HT-29 (cell line): ENCODE results near the gene AWAT2. TPM values are rescaled to one million over a fixed set of nuclear protein-coding genes. Genes with fewer than 3 reads are reported as not detected.
"Not testable (repeated sequence)": the region's sequence is repeated elsewhere in the genome, so short reads cannot be mapped to it uniquely, and the experiment has no call there.

ENCODE experiments used
- DNase-seq: peaks from one replicate; pipeline ENCODE4 v3.0.0-alpha.2; 2015; ENCODE audit warnings: low spot score
- small RNA-seq: library from RNA; depleted of rRNA; stranded (forward); fragments of <200 nt; gene quantifications from one replicate; pipeline ENCODE3, GENCODE V24; 2014
- total RNA-seq: library from RNA; depleted of rRNA; stranded (reverse); fragments of >200 nt; shearing (Covaris generic); gene quantifications from 2 replicates; pipeline ENCODE4 v1.2.3, GENCODE V29; 2014; rRNA removed

Gene AWAT2
- total RNA-seq, 1 experiment from 2014 or later, result not detected

DNA sequence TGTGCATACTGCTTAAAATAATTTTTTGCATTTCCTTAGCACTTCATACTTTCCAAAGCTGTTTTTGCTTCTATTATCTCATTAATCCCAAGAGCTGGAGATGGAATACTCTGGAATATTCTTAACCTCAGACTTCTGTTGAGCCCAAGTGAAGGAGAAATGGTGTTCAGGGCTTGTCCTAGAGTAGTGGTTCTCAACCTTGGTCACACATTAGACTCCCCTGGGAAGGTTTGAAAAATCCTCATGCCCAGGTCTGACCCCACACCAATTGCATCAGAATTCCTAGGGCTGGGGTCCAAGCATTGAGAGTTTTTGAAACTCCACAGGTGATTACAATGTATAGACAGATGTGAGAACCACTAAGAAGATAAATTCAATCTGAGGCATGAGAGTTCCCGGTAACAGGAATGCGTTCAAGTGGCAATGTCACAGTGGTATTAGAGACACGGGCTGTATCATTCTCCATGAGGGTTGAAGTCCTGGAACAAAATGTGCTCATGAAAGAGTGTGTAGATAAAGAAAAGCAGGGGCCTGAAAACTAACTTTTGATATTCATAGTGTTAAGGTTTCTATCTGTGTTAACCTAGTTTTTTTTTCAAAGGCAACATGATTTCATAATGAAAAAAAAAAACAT is 47.9 kb downstream of the AWAT2 start:
- DNase-seq, result no peak

DNA sequence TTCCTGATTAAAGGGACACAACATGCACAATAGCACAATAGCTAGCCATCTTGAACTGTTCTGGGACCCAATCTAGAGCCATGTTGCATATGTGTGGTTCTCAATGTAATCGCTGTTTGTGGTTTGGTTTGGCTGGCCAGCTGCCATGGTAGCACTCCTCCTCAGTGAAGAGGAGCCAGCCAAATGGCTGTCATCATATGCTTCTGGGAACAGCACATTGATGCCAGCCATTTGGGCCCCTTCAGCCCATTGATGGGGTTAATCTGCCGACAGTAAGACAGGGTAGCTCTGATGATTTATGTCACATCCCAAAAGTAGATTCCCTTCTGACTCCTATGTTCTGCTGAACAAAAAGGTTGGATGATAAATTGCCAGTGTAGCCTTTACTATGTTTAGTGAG is 48.5 kb downstream of the AWAT2 start:
- DNase-seq, result no peak

DNA sequence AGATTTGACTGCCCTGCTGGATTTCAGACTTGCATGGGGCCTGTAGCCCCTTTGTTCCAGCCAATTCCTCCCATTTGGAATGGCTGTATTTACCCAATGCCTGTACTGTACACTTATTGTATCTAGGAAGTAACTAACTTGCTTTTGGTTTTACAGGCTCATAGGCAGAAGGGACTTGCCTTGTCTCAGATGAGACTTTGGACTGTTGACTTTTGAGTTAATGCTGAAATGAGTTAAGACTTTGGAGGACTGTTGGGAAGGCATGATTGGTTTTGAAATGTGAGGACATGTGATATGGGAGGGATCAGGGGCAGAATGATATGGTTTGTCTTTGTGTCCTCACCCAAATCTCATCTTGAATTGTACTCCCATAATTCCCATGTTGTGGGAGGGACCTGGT is 51.4 kb downstream of the AWAT2 start:
- DNase-seq, result not testable (repeated sequence)

DNA sequence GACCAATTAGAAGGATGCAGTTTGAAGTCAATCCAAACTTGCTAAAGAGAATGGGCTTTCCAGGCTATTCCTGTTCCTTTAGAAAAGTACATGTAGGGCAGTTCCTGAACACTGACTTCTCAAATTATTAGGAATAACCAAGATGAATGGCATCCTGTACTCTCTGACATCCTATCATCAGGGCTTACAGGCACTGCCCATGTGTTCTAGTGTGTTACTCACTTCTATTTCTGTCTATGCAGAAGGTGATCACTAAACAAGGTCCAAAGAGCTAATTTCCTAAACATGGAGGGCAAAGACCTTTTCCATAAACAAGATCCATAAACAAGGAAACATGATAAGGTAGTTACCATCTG is 53.6 kb downstream of the AWAT2 start:
- DNase-seq, result no peak

DNA sequence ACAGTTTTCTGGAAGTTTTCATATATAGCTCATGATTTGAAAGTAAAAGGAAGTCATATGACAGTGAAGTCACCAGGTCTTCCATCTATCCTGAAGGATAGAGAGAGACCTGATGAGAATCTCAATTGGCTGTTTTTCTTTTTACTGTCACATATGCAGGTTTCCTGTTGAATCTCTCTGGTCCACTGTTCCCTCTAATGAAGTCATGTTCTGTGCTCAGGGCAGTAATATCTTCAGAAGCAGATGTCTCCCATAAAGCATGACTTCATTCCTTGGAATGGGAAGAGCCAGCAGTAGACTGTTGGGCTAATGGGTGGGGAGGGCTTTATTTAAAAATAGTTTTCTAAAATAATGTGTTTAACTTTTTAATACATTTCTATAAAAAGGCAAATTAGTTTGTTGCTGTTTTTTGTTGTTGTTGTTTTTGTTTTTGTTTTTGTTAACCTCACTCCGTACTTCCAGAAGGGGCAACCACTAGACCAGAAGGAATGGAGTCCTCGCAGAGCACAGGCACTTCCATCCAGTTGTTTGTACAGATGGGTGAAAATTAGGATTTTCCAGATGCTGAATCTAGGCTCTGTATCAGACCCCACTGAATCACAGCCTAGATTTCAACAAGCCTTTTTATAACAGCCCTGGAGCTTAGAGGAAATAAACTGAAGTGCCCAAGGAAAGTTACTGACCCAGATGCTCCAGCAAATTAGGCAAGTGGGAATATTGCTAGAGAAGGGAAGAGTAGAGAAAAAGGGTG is 54.2 kb downstream of the AWAT2 start:
- no peak for DNase-seq

DNA sequence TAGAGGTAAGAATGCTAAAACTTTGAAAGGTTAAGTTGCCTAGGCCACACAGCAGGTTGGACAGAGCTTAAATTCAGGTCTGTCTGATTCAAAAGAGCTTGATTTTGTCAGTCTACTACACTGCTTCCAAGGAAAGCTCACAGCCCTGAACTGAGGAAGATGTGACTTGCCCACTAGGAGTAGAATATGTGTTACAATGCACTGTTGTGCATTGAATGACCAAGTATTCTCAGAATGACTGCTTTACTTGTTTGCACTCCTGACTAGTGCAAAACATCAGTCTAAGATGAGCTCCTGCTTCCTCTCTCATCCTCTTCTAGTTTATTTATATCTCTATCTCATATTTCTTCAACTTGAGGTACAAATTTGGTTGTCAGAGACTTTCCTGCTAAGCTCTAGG is 56.2 kb downstream of the AWAT2 start:
- DNase-seq, result no peak

DNA sequence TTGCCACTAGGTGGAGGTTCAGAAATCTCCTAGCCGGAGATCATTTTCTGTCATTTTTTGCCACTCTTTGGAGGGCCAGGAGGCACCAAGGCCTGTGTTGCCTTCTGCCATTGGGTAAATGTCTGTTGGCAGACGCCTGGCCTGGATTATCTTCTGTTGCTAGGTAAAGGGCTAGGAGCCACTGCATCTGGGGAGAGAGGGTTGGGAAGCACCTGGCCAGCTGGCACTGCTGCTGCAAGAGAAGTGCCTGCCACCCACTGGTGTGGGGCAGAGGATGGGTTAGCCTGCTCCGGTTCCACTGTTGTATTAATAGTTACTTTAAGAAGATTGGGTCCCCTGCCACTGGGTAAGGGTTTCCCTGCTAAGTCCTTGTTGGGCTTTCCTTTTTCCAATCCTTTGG is 58.1 kb downstream of the AWAT2 start:
- DNase-seq, result no peak

Small RNA genes within 50 kb of the gene (small RNA-seq; reads per million reads assigned to genes)
- not detected for gene MIR676

Other genes with a start within 250 kb of the AWAT2 start
- not detected in 2 replicates for gene OTUD6A, start 12.5 kb upstream of the AWAT2 start, total RNA-seq
- 33.8 and 40.0 TPM in 2 replicates for gene IGBP1, start 83.5 kb upstream of the AWAT2 start, total RNA-seq
- not detected in 2 replicates for gene DGAT2L6, start 127.5 kb upstream of the AWAT2 start, total RNA-seq
- gene AWAT1, start 184.7 kb upstream of the AWAT2 start, total RNA-seq, result not detected in 2 replicates
- gene P2RY4, start 210.3 kb upstream of the AWAT2 start, total RNA-seq, result not detected in 2 replicates
- not detected in 2 replicates for gene ARR3, start 218.4 kb upstream of the AWAT2 start, total RNA-seq
- not detected in 2 replicates for gene RAB41, start 232.2 kb upstream of the AWAT2 start, total RNA-seq
- gene PDZD11, start 240.0 kb upstream of the AWAT2 start, total RNA-seq, result 43.1 and 52.3 TPM in 2 replicates
- gene KIF4A, start 240.2 kb upstream of the AWAT2 start, total RNA-seq, result 20.1 and 21.7 TPM in 2 replicates